Measurements from ENCODE around the gene CMTR1.

DNA sequence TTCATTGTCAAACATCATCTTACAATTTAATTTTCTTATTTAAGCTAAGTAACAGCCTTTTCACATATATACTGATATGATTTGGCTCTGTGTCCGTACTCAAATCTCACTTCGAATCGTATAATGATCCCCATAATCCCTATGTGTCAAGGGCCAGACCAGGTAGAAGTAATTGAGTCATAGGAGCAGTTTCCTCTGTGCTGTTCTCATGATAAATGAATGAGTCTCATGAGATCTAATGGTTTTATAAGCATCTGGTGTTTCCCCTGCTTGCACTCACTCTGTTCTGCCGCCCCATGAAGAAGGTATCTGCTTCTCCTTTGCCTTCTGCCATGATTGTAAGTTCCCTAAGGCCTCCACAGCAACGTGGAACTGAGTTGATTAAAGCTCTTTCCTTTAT is 25.1 kb upstream of the CMTR1 start:
- TF ChIP-seq GATA2 (IDR thresholded peaks at IDR 0.05; ENCODE audit: low read depth, low read length) (no peak), GATA3 (IDR thresholded peaks at IDR 0.05; ENCODE audit: low read depth, low read length) (no peak)

Data from SH-SY5Y (cell line).